ENCODE results near the gene LAIR1.
"Not testable (repeated sequence)": the region's sequence is repeated elsewhere in the genome, so short reads cannot be mapped to it uniquely, and the experiment has no call there.

Gene LAIR1

DNA sequence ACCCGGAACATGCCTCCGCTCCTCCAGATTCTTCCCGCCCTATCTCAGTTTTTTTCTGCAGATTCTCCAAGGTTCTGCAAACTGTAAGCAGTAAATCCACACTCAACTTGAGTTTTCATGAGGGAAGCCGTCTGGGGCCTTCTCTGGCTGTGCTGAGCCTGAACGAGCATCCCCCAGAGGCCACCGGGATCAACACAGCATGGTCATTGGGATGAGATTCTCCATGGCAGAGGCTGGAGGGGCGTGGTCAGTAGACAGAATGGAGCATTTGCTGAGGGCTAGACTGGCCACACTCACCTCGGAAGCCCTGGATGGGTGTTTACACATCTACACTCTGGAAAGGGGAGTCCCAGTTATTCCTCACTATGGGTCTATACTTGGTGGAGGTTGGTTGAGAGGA, 23.4 kb downstream of the LAIR1 start:
- DNase-seq (no peak), ATAC-seq (no peak)

DNA sequence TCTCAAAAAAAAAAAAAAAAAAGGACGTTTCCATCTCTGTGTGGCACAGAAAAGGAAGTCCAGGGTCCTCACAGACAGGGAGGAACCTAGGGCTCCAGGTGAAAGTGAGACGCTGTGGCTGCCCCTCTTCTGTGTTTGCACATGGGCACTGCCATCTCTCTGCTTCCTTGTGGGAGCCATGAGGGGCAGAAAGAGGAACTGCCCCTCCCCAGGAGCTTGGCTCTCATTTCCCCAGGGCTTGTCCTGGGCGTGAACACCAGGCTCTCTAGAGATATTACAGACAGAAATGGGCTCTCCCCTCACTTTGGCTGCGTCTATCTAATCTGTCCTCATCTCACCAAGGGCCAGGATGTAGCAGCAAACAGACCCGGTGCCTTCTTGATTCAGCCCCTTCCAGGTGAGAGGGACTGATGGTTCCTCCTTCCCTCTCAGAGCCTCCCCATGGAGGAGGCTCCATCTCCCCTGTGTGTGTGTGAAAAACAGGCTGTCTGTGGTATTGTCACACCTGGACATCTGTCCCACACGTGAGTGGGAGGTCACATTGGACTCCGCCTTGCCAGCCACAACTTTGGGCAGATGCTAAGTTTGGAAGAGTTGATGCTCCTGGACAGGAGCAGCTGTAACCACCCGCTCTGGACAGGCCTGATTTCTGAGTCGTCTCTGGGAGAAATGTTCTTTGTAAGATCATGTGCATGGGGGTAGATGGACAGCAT, 24.9 kb downstream of the LAIR1 start:
- ATAC-seq, result no peak
- DNase-seq, result no peak

DNA sequence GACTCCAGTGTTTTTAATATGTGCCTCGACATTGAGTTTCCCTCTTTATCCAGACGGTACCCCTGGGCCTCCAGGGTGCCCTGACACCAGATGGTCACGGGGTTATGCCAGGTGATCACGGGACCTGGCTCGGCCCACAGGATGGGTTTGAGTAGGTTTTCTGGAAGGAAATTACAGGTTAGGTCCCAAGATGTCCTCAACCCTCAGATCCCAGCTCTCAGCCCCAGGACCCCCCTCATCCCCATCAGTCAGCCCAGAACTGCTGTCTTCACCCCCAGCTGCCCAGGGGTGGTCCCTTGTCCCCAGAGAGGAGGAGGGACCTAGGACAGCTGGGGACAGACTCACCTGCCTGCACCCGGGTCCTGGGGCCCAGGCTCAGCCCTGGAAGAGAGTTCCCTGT, 26.2 kb downstream of the LAIR1 start:
- no peak for DNase-seq
- ATAC-seq, result no peak

DNA sequence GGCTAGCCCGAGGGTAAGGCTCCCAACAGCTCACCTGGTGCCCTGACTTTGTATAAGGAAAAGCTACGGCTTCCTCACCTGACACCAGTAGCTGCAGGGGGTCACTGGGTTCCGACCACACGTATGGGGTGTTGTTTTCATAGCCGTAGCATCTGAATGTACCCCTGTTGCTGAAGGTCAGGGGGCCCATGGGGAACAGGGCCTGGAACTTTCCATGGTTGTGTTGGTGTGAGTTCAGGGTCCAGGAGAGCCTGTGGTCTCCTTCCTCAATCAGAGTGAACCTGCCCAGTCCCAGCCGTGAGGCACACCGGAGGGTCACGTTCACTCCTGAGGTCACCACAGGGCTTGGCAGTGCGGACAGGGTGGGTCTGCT, 26.9 kb downstream of the LAIR1 start:
- ATAC-seq (no peak), DNase-seq (no peak)

DNA sequence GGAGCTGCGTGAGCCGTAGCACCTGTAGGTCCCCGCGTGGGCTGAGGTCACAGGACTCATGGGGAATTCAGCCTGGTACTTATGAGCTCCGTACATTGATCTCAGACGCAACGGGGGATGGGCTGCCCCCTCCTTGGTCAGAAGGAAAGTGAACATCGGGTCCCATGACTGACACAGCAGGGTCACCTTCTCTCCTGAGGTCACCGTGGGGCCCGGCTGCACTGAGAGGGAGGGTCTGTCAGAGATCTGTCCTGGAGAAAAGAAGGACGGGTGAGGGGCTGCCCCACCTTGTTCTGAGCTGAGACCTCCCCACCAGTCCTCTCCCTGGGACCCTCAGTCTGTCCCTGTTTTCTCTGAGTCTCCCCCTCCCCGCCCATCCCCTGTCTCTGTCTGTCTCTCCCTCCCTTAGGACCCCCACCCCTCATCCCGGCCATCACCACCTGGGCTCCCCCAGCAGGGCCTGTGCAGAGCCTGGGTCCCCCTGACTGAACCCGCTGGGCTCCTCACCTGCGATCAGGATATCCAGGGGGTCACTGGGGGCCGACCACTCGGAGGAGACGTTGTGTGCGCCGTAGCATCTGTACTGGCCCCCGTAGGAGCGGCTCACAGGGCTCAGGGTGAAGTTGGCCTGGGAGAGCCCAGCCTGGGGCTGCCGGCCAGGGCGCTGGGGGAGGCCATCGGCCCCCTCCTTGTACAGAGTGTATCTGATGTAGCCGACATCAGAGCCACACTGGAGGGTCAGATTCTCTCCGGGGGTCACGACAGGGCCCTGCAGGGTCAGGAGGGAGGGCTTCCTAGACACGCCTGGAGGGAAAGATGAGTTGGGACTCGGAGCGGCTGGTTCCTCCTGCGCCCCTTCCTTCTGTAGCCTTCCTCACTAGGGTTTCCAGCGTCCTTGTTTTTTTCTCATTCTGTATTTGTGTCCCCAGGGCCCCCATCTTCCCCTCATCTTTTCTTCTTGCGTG, 27.6 kb downstream of the LAIR1 start:
- no peak for ATAC-seq
- DNase-seq, result no peak

DNA sequence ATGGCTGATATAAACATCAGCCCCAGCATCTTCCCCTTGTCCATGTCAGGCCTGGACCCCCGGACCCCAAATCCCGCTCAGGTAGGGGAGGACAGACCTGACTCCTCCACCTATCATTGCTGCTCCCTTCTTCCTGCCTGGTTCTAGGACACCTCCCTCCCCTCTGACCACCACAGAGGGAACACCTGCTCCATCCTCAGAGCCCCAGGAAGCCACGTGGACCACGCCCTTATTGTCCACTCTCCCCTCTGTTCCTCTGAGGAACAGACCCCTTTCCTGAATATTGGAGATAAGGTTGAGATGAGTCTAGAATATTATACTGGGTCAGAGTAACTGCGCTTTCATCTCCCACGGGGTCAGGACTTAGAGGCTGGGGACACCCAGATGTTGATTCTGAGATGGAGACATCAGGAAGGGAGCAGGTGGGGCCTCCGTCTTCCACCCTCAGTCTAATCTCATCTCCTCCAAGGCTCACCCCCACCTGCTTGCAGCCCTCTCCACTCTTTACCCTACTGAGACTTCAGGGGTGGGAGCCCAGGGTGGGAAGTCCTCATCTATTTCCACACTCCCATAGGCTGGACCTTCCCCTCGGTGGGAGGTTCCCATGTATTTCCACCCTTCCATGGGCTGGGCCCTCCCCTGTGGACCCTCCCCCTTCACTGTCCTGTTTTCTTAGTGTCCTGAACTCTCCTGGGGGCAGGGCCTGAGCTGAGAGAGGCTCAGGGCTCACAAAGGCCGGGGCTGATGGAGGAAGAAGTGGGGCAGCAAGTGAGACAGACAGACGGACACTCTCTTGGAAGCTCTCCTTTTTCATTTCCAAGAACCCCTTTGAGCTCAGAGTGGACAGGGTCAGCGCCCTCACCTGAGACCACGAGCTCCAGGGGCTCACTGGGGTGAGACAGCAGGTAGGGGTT, 28.5 kb downstream of the LAIR1 start:
- ATAC-seq (no peak), DNase-seq (no peak)

DNA sequence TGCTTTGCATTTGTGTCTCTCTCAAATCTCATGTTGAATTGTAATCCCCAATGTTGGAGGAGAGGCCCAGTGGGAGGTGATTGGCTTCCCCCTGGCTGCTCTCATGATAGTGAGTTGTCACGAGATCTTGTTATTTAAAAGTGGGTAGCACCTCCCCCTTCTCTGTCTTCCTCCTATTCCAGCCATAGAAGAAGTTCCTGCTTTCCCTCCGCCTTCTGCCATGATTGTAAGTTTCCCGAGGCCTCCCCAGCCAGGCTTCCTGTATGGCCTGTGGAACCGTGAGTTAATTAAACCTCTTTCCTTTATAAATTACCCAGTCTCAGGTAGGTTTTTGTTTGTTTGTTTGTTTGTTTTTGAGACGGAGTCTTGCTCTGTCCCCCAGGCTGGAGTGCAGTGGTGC, 29.6 kb downstream of the LAIR1 start:
- DNase-seq, result no peak

DNA sequence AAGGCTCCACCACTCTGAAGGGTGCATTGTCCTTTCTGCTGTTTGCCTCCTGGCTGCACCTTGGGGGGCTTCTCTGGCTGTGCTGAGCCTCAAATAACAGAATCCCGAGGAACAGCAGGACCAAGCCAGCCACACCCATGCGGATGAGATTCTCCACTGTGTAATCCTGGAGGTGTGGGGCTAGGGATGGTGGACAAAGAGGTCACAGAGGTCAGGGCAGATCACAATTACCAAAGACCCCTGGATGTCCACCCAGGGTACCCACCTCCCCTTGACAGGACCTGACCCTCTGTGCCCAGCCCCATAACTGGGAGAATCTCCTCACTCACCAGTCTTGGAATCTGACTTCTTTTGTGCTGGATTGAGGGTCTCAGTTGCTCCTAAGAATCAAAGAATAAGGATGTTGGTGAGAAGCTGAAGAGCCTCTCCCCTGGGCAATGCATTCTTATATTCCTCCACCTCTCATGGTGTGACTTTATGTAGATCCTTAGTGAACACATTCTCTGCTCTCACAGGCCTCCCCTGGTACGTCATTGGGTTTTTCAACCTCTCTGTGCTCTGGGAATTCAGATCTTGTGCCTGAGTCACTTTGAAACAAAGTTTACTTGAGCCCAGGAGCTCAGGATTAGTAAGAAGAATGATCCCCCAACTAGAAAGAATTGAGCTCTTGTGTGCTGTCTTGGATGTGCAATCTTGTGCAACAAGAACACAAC, 31.0 kb downstream of the LAIR1 start:
- ATAC-seq (no peak), DNase-seq (no peak)

More for the DNA sequence above, 29.6 kb downstream of the LAIR1 start:
- no peak for ATAC-seq

DNA sequence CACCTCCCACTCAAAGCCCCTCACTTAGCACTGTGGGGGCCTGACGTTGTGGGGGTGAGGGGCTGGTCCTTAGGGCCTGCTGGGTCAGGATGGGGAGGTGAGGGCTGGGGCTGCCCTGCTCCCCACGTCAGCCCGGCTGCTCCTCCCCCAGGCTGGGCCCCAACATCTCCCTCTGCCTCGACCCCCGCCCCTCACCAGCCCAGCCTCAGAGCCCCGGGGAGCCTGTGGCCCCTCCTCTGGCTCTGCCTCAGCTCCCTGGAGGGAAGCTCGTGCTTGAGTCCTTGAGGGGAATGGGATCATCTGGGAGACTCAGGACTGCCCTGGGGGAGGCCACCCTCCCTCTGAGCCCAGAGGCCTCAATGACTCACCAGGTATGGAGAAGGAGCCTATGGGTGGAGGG, 32.6 kb downstream of the LAIR1 start:
- ATAC-seq (no peak), DNase-seq (no peak)

DNA sequence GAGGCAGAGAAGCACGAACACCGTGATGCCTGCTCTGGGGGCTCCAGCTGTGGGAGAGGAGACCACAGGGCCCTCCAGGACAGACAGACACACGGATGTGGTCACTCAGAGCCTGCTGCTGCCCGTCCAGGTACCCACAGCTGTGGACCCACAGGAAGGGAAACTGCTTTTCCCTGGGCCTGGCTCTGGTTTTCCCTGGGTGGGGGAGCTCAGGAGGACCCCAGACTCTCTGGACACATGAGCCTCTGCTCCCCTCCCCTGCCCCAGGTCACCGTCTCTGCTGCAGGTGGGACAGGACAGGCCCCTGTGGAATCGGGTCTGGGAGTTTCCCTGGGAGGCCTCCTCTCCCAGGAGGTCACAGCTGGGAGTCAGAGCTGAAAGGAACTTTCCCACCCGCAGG, 33.1 kb downstream of the LAIR1 start:
- ATAC-seq, result no peak

DNA sequence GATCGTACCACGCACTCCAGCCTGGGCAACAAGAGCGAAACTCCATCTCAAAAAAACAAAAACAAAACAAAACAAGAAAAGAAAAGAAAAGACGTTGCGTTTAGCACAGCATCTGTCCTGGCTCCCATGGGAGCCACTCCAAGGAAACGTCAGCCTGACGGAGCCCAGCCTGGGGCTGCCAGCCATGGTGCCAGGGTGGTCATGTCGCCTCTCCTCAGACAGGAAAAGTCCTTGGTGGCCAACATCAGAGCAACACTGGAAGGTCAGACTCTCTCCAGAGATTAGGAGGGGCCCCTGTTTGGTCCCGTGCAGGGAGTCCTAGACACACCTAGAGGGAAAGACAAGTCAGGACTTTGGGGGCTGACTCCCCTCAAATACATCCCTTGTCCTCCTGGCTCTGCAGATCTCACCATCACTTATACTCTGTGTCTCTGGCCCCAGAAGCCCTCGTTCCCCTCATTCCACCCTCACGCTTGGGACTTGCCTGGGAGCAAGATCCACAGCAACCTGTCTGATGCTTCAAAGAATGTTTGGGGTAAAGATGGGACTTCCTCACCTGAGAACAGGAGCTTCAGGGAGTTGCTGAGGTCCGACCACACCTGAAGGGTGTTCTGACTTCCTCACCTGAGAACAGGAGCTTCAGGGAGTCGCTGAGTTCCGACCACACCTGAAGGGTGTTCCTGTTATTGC, 35.1 kb downstream of the LAIR1 start:
- DNase-seq (no peak), ATAC-seq (no peak)

More for the DNA sequence above, 33.1 kb downstream of the LAIR1 start:
- no peak for DNase-seq

DNA sequence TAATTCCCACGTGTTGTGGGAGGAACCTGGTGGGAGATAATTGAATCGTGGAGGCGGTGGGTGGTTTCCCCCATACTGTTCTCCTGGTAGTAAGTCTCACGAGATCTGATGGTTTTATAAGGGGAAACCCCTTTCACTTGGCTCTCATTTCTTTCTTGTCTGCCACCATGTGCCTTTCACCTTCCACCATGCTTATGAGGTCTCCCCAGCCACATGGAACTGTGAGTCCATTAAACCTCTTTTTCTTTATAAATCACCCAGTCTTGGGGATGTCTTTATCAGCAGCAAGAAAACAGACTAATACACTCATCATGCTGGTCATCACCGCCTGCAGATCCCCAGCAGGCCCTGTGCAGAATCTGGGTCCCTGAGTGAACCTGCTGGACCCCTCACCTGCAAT, 36.0 kb downstream of the LAIR1 start:
- not testable (repeated sequence) for DNase-seq, ATAC-seq

DNA sequence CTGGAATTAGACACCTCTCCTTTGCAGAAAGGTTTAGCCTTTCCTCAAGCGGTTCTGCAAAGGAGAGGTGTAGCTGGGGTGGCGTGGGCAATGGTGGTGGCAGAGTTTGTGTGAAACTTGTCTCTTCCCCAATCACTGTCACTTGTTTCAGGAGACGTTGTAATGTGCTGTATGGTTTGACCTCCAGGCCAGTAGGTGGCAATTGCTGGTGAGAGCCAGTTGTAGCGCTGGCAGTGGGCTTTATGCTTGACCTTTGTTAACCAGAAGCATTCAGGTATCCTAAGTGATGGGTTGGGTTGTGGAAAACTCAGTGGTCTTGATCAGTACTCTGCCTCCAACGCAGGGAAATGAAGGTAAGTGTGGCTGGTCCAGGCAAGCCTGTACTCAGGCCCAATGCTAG, 39.1 kb downstream of the LAIR1 start:
- ATAC-seq, result no peak
- DNase-seq, result no peak

DNA sequence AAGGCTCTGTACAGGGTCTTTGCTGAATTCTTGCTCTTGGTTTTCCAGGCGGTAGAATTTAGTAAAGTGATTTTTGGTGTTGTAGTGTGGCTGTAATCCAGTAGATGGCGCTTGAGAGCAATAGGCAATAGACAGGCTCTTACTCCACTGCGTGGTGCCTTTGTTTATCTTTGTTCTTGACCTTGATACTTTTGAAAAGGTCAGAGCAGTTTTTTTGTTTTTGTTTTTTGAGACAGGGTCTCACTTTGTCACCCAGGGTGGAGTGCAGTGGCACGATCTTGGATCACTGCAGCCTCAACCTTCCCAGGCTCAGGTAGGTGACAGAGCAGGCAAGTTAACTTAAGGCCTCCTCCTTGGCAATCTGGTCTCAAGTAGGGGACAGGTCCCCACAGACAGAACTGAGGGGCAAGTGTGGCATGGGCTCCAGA, 39.5 kb downstream of the LAIR1 start:
- DNase-seq, result peak; percentile 48
- peak; percentile 48 for ATAC-seq

DNA sequence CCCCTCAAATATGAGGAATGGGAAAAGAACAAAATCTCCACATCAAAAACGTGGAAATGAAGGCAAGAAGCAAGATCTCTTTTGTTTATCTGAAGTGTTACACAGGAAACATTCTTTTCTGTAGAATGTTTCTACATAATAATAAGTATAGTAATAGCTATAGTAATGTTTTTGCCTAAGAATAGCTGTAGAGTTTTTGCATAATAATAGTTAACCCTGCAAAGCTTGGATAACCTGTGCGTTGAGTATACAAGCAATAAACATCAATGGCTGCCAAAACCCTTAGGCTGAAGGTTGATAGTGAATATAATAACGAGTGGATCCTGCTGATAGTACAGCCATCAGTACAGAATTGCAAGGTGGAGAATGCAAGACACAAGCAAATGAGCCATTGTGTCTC, 40.7 kb downstream of the LAIR1 start:
- ATAC-seq, result no peak
- DNase-seq, result no peak

DNA sequence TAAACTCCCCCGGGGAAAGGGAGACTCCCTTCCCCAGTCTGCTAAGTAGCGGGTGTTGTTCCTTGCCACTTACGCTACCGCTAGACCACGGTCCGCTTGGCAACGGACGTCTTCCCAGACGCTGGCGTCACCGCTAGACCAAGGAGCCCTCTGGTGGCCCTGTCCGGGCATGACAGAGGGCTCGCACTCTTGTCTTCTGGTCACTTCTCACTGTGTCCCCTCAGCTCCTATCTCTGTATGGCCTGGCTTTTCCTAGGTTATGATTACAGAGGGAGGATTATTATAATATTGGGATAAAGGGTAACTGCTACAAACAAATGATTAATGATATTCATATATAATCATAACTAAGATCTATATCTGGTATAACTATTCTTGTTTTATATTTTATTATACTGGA, 41.8 kb downstream of the LAIR1 start:
- DNase-seq, ATAC-seq: not testable (repeated sequence)

DNA sequence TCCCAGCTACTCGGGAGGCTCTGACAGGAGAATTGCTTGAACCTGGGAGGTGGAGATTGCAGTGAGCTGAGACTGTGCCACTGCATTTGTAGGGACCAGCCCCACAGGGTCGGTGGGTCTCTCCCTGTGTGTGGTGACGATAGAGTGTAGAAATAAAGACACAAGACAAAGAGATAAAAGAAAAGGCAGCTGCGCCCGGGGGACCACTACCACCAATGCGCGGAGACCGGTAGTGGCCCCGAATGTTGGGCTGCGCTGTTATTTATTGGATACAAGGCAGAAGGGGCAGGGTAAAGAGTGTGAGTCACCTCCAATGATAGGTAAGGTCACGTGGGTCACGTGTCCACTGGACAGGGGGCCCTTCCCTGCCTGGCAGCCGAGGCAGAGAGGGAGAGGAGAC, 42.4 kb downstream of the LAIR1 start:
- ATAC-seq, DNase-seq: not testable (repeated sequence)

DNA sequence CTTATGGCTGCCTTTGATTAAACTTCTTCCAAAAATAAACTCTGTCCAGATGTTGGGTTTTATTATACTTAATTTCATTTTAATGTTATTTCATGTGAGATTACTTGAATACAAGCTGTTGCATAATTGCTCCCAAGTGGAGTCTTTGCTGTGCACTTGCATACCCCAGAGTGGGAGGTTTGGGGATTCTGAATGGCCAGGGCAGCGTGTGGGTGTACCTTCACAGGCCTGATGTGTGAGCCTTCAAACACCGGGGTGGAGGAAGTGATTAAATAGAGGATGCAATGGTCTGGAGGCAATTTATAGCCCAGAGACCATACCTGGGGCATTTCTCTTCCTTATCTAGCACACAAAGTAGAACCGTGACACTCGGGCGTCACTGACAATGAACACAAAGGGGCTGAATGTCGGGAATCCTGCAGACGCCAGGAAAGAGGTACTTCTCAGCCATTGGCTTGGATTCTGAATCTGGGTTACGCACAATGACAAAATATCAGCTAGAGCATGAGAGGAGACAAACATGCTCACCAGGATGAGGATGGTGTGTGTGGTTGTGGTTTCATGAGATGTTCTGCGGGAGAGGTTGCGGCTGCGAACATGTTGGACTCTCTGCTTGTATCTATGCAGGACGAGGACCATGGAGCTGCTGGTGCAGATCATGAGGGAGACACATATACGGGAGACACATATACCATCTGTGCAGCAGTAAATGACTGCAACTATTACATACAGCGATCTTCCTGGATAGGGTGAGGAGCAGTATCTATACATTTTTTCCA, 44.6 kb downstream of the LAIR1 start:
- ATAC-seq (no peak), DNase-seq (no peak)

DNA sequence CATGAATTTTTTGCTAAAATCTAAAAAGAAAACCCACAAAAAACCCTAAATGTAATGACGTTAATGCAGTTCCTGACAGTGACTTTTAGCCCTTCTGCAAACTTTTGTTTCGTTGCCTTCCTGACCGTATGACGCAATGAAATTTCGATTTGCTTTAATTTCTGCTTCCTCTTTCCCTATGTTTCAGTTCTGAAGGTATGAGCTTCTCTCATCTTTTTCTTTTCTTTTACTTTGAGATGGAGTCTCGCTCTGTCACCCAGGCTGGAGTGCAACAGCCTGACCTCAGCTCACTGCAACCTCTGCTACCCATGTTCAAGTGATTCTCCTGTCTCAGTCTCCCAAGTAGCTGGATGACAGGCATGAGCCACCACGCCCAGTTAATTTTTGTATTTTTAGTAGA, 45.7 kb downstream of the LAIR1 start:
- ATAC-seq, result no peak
- no peak for DNase-seq

DNA sequence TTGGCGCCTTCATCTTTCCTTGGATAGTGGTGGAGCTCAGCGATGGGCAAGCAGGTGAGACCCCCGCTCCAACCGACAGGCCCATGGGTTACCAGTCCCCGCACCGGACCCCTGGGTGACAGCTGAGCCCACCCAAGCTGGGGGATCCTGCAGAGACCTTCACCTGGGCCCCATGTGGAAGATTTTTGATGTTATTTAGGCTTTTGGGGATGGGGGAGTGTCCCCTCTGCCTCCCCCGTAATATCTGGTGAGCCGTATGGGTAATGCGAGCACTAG, 46.8 kb downstream of the LAIR1 start:
- ATAC-seq, result no peak
- DNase-seq, result no peak
